H9 (cell line): ENCODE measurements around the gene ERVK3-1. TPM values are rescaled to one million over a fixed set of nuclear protein-coding genes. Genes with fewer than 3 reads are reported as not detected.

Experiments used
- DNase-seq: peaks from one replicate; pipeline ENCODE4 v3.0.0-alpha.2; 2017
- H2AFZ ChIP-seq: one replicate; pipeline ENCODE4 v1.6.1; 2013; ENCODE audit warnings: mild to moderate bottlenecking, low read length, control low read depth, moderate library complexity
- H2AK5ac ChIP-seq: 2 replicates; pipeline ENCODE4 v1.6.1; 2013; ENCODE audit warnings: low read length, control low read depth, mixed read lengths; ENCODE audit not compliant: insufficient read length
- H2BK120ac ChIP-seq: one replicate; pipeline ENCODE4 v1.6.1; 2013; ENCODE audit warnings: low read depth, mild to moderate bottlenecking, low read length, control low read depth, inconsistent platforms; ENCODE audit not compliant: poor library complexity, severe bottlenecking
- H2BK12ac ChIP-seq: 2 replicates; pipeline ENCODE4 v1.6.1; 2013; ENCODE audit warnings: low read length, control low read depth, mixed read lengths, low read depth; ENCODE audit not compliant: insufficient read length
- H2BK15ac ChIP-seq: 2 replicates; pipeline ENCODE4 v1.6.1; 2013; ENCODE audit warnings: low read depth, low read length, control low read depth
- H2BK20ac ChIP-seq: one replicate; pipeline ENCODE4 v1.6.1; 2013; ENCODE audit warnings: low read depth, mild to moderate bottlenecking, low read length, control low read depth, inconsistent platforms; ENCODE audit not compliant: poor library complexity, severe bottlenecking
- H2BK5ac ChIP-seq: 2 replicates; pipeline ENCODE4 v1.6.1; 2013; ENCODE audit warnings: low read length, control low read depth, mixed read lengths; ENCODE audit not compliant: insufficient read length
- H3K14ac ChIP-seq: 2 replicates; pipeline ENCODE4 v1.6.1; 2013; ENCODE audit warnings: low read length, control low read depth; ENCODE audit not compliant: insufficient read depth
- H3K18ac ChIP-seq: 2 replicates; pipeline ENCODE4 v1.6.1; 2013; ENCODE audit warnings: low read depth, mild to moderate bottlenecking, mixed read lengths, low read length, control low read depth; ENCODE audit not compliant: insufficient read length
- H3K23ac ChIP-seq: 2 replicates; pipeline ENCODE4 v1.6.1; 2013; ENCODE audit warnings: low read length, control low read depth, mixed read lengths, low read depth; ENCODE audit not compliant: insufficient read length
- H3K23me2 ChIP-seq: 2 replicates; pipeline ENCODE4 v1.6.1; 2013; ENCODE audit warnings: low read depth, mild to moderate bottlenecking, mixed read lengths, low read length, control low read depth; ENCODE audit not compliant: insufficient read length, poor library complexity, severe bottlenecking
- H3K27ac ChIP-seq: 2 replicates; pipeline ENCODE4 v1.5.1; 2013; ENCODE audit warnings: low read length, control low read depth, mixed read lengths, low read depth; ENCODE audit not compliant: insufficient read length
- H3K27me3 ChIP-seq: 2 replicates; pipeline ENCODE4 v1.6.1; 2013; ENCODE audit warnings: low read length, control low read depth, inconsistent platforms; ENCODE audit not compliant: insufficient read depth
- H3K4ac ChIP-seq: 2 replicates; pipeline ENCODE4 v1.6.1; 2013; ENCODE audit warnings: low read depth, mild to moderate bottlenecking, control low read depth, inconsistent platforms, low read length, moderate library complexity
- H3K4me1 ChIP-seq: 2 replicates; pipeline ENCODE4 v1.6.1; 2013; ENCODE audit warnings: low read length, control low read depth, inconsistent platforms; ENCODE audit not compliant: insufficient read depth
- H3K4me2 ChIP-seq: 2 replicates; pipeline ENCODE4 v1.6.1; 2013; ENCODE audit warnings: low read length, control low read depth, mixed read lengths; ENCODE audit not compliant: insufficient read length, insufficient read depth
- H3K56ac ChIP-seq: 2 replicates; pipeline ENCODE4 v1.6.1; 2013; ENCODE audit warnings: low read depth, mild to moderate bottlenecking, mixed read lengths, low read length, control low read depth; ENCODE audit not compliant: insufficient read length
- H3K79me1 ChIP-seq: 2 replicates; pipeline ENCODE4 v1.6.1; 2013; ENCODE audit warnings: low read depth, mild to moderate bottlenecking, moderate library complexity, low read length, control low read depth, inconsistent platforms; ENCODE audit not compliant: insufficient read depth, poor library complexity, severe bottlenecking
- H3K79me2 ChIP-seq: 2 replicates; pipeline ENCODE4 v1.6.1; 2013; ENCODE audit warnings: low read length, control low read depth, inconsistent platforms; ENCODE audit not compliant: insufficient read depth
- H3K9ac ChIP-seq: 2 replicates; pipeline ENCODE4 v1.6.1; 2013; ENCODE audit warnings: low read length, control low read depth, mixed read lengths; ENCODE audit not compliant: insufficient read length; ENCODE audit errors: extremely low read depth
- H3K9me3 ChIP-seq: one replicate; pipeline ENCODE4 v1.6.1; 2013; ENCODE audit warnings: low read depth, low read length, inconsistent platforms; ENCODE audit not compliant: control insufficient read depth
- H3T11ph ChIP-seq: one replicate; pipeline ENCODE4 v1.6.1; 2013; ENCODE audit warnings: mild to moderate bottlenecking, low read length, control low read depth, inconsistent platforms
- H4K20me1 ChIP-seq: one replicate; pipeline ENCODE4 v1.6.1; 2013; ENCODE audit not compliant: control insufficient read depth, insufficient read length, insufficient read depth
- H4K5ac ChIP-seq: 2 replicates; pipeline ENCODE4 v1.6.1; 2013; ENCODE audit warnings: low read depth, mild to moderate bottlenecking, mixed read lengths, low read length, control low read depth; ENCODE audit not compliant: insufficient read length
- H4K8ac ChIP-seq: replicated peaks from 2 replicates; pipeline ENCODE4 v1.6.1; 2013; ENCODE audit warnings: low read length, control low read depth, mixed read lengths, low read depth; ENCODE audit not compliant: insufficient read length
- H4K91ac ChIP-seq: 2 replicates; pipeline ENCODE4 v1.6.1; 2013; ENCODE audit warnings: low read depth, mild to moderate bottlenecking, moderate library complexity, mixed read lengths, low read length, control low read depth; ENCODE audit not compliant: insufficient read length
- H3K27ac Mint-ChIP-seq, 3 experiments: 2 replicates in 2 of 3; 3 replicates in 1 of 3; pipeline ENCODE4 v1.8.0; 2020 to 2021; ENCODE audit warnings: mixed read lengths in 3 of 3, mild to moderate bottlenecking in 1 of 3, moderate library complexity in 1 of 3
- H3K27me3 Mint-ChIP-seq: 2 replicates; pipeline ENCODE4 v1.8.0; 2021; ENCODE audit warnings: low read depth, mild to moderate bottlenecking, moderate library complexity, mixed read lengths
- H3K36me3 Mint-ChIP-seq, 3 experiments: 2 replicates in 2 of 3; 3 replicates in 1 of 3; pipeline ENCODE4 v1.8.0; 2020 to 2021; ENCODE audit warnings: low read depth in 3 of 3, mixed read lengths in 3 of 3; ENCODE audit not compliant: insufficient read depth in 1 of 3
- H3K4me1 Mint-ChIP-seq, 2 experiments: 2 replicates each; pipeline ENCODE4 v1.8.0; 2020; ENCODE audit warnings: mixed read lengths in 2 of 2
- H3K4me3 Mint-ChIP-seq, 2 experiments: 2 replicates in 1 of 2; 3 replicates in 1 of 2; pipeline ENCODE4 v1.8.0; 2020 to 2021; ENCODE audit warnings: mild to moderate bottlenecking in 2 of 2, mixed read lengths in 2 of 2, moderate library complexity in 1 of 2
- H3K9me3 Mint-ChIP-seq, 2 experiments: 2 replicates in 1 of 2; 3 replicates in 1 of 2; pipeline ENCODE4 v1.8.0; 2020; ENCODE audit warnings: mild to moderate bottlenecking in 2 of 2, mixed read lengths in 2 of 2, moderate library complexity in 1 of 2
- WGBS: extraction: QIAGEN DNeasy Blood & Tissue Kit; methylation state at CpG from one replicate; pipeline ENCODE4 v1.1.7; 2013; ENCODE audit warnings: missing lambda C conversion rate, low lambda C conversion rate, mixed read lengths; ENCODE audit not compliant: insufficient read length; ENCODE audit errors: extremely low coverage; 5-methylcytosine and 5-hydroxymethylcytosine counted together
- total RNA-seq: library from RNA; stranded (reverse); gene quantifications from 2 replicates; pipeline ENCODE4 v1.2.1, GENCODE V29; 2021
- TF ChIP-seq, protein P1 (sequence below): fragments of 200-600 bp; sonication (generic); conservative IDR thresholded peaks from 3 replicates; pipeline ENCODE4 v1.8.0; 2021; ENCODE audit warnings: antibody characterized with exemption, mild to moderate bottlenecking

Gene ERVK3-1
- total RNA-seq, 1 experiment from 2014 or later = 43.7 TPM

DNA sequence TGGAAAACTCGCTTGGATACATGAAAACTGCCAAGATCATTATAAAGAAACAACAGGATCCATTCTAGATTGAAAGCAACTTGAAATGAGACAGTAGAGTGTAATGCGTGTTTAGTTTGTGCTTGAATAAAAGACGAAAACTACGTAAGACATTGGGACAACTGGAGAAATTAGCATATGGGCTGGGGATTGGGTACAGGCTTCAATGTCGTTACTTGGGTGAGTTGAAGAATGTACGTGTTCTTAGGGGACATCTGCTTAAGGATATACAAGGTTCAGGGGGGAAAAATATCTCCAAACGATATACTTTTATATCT is 471 bp upstream of the ERVK3-1 start:
- WGBS = no CpG with 5 or more reads among the region's 7 CpGs
- Histone ChIP-seq H3K14ac (no peak overlapping the region), H2BK5ac (no peak overlapping the region), H2BK20ac (no peak overlapping the region), H3K79me1 (no peaks in the 10 kb centered on the region), H4K91ac (no peak overlapping the region), H3K18ac (no peak overlapping the region), H2BK15ac (no peak overlapping the region), H3K4me1 (no peaks in the 10 kb centered on the region), H2BK12ac (no peak overlapping the region), H4K8ac (no peak overlapping the region), H3K23ac (no peak overlapping the region), H4K5ac (no peak overlapping the region), H3K79me2 (no peaks in the 10 kb centered on the region), H3K27me3 (no peaks in the 10 kb centered on the region), H4K20me1 (no peaks in the 10 kb centered on the region), H3K23me2 (peaks cover 4% of the 10 kb centered on the region), H3K9ac (no peak overlapping the region), H3K4ac (no peak overlapping the region), H3K56ac (no peak overlapping the region), H3K27ac (no peak overlapping the region), H2AK5ac (no peak overlapping the region), H2BK120ac (no peak overlapping the region), H3K4me2 (peak overlapping the region; percentile 66), H2AFZ (no peak overlapping the region), H3T11ph (no peak overlapping the region), H3K9me3 (no peaks in the 10 kb centered on the region)
- DNase-seq = no peak
- Mint-ChIP-seq H3K27me3 (peaks cover 1% of the 10 kb centered on the region; the same call in 1 of the 2 replicates), H3K9me3 (no peaks in the 10 kb centered on the region), H3K4me3 (peak overlapping the region; percentile 99), H3K36me3 (peaks cover 22 to 57% (median 36%) of the 10 kb centered on the region in 3 experiments; a peak in 6 of 7 replicates), H3K27ac (peak overlapping the region; percentile 3 to 77 (median 60); a peak in 5 of 7 replicates), H3K4me1 (peaks cover 13 to 17% of the 10 kb centered on the region in 2 experiments)
- TF ChIP-seq, protein P1, sequence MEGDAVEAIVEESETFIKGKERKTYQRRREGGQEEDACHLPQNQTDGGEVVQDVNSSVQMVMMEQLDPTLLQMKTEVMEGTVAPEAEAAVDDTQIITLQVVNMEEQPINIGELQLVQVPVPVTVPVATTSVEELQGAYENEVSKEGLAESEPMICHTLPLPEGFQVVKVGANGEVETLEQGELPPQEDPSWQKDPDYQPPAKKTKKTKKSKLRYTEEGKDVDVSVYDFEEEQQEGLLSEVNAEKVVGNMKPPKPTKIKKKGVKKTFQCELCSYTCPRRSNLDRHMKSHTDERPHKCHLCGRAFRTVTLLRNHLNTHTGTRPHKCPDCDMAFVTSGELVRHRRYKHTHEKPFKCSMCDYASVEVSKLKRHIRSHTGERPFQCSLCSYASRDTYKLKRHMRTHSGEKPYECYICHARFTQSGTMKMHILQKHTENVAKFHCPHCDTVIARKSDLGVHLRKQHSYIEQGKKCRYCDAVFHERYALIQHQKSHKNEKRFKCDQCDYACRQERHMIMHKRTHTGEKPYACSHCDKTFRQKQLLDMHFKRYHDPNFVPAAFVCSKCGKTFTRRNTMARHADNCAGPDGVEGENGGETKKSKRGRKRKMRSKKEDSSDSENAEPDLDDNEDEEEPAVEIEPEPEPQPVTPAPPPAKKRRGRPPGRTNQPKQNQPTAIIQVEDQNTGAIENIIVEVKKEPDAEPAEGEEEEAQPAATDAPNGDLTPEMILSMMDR = no peak
